ENCODE data around the gene PNPLA5. TPM values are rescaled to one million over a fixed set of nuclear protein-coding genes. Genes with fewer than 3 reads are reported as not detected.

PNPLA5 gene
- polyA plus RNA-seq, 1 donor = not detected

DNA sequence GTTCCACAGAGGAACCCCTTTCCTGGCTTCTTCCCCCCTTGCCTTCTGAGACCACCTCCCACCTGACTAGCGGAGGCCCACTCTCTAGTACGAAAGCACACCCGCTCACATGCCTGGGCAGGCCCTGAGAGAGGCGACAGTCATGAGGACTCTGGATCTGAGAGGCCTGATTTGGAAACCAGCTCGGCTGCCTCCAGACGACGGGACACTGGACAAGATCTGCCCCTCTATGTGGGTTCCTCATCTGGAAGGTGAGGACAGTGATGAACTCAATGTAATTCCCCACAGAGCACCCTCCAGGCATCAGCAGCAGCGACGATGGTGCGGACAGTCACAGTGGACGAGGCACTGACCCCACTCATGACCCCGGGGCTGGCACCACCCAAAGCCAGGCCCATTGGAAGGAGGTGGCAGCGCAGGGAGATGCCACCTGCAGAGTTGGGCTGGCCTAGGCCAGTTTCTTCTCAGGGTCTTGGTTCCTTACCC is 37.0 kb downstream of the PNPLA5 start:
- no peak for DNase-seq

- no peak for DNase-seq
These were observed 37.6 kb downstream of the PNPLA5 start for GRCh38 chr22:43854121-43854785.

- no peak for DNase-seq
These were observed 38.4 kb downstream of the PNPLA5 start for GRCh38 chr22:43853328-43853931.

DNA sequence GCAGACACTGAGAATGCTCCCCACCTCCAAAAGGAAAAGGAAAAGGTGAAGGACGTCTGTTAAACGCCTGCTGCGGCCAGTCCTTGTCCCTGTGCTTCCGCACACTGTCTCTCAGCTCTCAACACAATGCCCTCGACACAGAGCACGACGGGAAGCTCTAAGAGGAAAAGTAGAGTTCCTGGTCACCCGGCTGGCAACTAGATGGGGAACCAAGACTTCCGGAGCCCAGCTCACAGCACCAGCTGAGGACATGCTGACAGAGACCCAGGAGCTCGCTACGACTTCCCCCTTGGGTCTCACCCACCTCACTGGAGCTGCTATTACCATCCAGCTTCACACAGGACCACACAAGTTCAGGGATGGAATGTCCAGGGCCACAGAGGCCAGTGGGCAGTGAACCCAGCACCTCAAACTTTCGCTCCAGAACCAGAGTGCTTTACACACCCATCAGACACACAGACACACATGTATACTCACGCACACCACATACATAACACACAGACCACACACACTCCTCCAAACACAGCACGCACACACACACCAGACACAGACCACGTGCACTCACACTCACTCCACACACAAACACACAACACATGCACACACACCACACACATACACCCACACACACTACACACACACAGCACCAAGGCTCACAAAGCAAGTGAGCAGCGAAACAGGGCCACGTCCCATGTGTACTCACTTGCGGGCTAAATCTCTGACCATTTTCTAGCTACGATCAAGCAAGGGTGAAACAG is 39.1 kb downstream of the PNPLA5 start:
- DNase-seq = no peak

- DNase-seq = no peak
These were observed 39.9 kb downstream of the PNPLA5 start for GRCh38 chr22:43851979-43852307.

DNA sequence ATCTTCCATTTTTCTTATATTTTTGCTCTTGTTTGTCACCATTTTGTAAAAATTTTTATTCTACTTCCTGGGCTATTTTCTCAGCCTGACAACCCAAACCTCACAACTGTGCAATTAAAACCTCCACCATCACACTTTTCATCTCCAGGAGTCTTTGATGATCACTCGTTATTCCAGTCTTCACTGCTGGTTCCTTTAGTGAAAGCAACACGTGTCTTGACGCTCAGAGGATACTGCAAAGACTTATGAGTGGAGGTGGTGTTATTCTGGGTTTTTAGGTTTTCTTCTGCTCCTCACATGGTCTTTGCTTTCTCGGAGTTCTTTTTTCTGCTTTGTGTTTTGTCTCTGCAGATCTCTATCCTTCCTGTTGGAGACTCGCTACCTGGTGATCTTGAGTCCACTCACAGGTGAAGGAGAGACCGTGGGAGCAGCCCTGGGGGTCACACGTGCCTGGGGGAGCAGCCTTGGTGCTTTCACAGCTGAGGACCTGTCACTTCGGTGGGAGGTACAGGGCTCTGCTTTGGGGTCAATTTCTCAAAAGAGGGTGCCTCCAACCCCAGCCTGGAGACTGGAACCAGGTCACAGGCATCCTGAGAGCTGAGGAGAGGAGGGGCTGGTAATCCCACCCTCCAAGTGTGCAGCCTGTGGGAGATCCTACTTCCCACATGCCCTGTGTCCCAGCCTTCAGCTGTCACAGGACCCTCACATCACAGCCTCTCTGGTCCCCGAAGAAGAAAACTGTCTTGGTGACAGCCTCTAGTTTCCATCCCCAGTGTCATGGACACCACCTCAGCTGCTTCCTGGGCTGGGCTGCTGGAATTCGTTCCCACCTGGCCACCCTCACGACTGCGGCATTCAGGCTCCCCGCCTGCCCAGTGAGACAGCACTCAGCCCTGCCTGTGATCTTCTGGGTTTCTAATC is 40.5 kb downstream of the PNPLA5 start:
- no peak for DNase-seq

DNA sequence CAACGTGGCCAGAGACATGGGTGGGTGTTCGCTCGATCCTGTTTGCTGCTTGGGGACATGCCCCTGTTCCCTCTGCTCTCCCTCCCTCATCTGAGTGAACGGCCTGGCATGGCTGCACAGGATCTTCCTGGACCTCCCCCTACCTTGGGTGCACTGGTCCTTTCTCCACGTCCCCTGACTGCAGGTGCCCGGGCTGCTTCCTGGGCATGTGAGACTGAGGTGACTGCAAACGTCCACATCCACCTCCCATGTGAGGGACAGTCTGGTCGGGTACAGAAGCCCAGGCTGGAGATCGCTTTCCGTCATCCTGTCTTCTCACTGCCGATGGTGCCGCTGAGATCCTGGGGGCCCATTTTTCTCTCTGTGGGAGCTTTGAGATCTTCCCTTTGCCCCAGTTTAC is 41.3 kb downstream of the PNPLA5 start:
- DNase-seq = no peak

DNA sequence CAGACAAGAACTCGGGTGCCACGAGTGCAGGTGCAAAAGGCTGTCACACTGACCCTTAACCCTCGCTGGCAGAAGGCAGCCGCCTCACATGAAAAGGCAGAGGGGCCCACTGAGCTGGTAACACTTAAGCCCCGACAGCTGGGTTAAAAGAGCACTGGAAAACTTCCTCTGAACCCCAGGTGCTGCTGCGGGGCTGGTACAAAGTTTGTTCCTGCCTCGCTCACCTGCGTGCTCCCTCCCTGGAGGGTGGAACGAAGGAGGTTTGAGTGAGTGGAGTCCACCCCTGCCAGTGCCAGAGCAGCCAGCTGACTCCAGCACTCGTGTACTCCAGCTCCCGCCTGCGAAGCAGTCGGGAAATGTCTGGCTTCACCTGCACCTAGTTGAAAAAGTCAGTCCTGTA is 42.1 kb downstream of the PNPLA5 start:
- DNase-seq = no peak

DNA sequence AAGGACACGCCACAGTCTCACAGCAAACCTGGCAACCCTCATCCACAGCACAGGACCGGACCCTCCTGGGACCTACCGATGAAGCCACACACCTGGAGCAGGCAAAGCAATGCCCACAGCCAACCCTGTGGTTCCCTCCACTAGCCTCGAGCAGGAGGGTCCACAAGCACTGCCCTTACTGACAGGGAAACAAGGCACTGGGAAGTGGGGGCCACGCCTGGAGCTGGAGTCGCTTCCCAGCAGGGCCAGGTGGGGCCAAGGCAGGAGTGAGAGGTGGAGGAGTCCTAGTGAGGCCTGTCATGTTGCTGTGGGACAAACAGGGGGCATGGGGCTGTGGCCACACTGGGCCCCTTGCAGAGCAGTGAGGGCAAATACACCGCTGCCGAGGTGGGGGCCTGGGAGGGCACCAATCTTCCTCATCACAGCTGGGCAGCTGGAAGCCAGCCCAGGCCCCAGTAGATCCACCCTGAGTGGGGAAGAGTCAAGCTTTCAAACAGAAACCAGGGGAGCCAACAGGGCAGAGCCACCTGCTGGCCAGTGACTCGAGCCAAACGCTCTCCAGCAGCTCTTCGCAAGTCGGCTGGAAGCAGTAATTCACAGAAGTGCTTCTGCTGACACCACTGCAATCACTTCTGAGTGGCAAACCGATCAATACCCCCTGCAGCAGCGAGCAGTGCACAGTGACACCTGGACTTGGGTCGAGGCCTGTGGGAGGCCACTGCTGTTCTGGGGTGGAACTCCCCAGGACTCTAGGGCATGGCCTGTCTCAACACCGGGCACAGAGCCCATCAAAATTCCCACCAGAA is 43.2 kb downstream of the PNPLA5 start:
- peak; percentile 33 for DNase-seq

DNA sequence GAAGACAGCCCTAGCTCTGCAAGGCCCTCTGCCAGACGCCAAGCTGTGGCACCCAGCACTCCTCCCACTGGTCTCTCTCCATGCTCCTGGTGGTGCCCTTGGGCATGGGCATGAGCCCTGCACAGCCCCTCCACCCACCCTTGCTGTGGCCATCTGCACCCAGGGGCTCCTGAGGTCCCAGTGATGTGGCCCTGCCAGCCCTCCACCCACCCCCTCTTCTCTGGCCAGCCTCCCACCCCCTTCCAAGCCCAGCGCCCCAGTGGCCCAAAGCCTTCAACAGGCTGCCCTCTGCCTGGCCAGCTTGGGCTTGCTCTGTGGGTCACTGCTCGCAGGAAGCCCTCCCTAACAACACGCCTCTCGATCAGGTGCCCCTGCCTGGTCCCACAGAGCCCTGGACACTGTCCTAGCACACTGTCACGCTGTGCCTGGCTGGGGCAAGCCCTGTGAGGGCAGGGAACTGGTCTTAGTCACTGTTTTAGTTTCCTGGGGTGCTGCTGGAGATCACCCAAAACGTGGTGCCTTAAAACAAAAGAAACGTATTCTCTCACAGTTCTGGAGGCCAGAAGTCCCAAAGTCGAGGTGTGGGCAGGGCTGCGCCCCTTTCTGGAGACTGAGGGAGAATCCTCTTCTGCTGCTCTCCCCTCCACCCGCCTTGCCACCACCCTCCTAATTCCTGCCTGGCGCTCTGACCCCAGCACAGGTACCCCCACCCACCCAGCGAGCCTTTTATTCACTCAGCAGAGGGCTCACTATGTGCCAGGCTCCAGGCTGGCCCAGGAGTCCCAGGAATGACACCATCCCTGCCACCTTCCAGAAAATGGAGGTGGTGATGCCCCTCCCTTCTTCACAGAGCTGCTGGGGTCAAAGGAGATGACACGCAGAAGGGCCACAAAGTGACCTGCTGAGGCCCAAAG is 44.2 kb downstream of the PNPLA5 start:
- DNase-seq = no peak

DNA sequence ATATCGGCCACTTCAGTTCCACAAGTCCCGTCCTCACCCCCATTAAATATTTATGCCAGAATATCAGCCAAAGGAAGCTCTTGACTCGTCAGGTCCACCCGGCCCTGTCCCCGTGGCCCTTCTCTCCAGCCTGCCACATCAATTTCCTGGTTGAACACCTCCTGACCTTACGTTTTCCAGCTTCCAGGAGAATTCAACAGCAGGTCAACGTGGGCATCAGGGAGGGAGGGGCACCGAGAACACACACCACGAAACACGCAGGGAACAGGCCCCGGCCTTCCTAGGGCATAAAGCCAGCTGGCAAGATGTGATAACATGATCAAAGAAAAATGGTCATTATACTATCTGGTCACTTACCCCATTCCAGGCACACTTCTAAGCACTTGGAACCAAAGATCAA is 44.8 kb downstream of the PNPLA5 start:
- DNase-seq = no peak

DNA sequence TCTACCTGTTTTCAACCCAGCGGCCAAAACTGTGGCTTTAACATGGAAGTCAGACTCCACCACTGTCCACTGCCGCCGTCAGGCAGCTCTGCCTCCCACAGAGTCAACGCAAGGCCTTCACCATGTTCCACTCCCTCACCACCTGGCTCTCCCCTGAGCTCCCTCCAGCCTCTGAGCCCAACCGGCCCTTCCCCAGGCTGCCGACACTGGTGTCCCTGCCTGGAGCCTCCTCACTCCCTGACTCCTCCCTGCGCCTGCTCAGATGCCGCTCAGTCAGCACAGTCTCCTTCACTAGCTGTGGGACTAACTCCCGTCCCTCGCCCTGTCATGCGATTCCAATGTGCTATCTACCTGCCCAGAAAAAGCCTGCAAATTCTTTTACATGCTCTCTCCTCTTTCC is 45.8 kb downstream of the PNPLA5 start:
- DNase-seq = no peak

DNA sequence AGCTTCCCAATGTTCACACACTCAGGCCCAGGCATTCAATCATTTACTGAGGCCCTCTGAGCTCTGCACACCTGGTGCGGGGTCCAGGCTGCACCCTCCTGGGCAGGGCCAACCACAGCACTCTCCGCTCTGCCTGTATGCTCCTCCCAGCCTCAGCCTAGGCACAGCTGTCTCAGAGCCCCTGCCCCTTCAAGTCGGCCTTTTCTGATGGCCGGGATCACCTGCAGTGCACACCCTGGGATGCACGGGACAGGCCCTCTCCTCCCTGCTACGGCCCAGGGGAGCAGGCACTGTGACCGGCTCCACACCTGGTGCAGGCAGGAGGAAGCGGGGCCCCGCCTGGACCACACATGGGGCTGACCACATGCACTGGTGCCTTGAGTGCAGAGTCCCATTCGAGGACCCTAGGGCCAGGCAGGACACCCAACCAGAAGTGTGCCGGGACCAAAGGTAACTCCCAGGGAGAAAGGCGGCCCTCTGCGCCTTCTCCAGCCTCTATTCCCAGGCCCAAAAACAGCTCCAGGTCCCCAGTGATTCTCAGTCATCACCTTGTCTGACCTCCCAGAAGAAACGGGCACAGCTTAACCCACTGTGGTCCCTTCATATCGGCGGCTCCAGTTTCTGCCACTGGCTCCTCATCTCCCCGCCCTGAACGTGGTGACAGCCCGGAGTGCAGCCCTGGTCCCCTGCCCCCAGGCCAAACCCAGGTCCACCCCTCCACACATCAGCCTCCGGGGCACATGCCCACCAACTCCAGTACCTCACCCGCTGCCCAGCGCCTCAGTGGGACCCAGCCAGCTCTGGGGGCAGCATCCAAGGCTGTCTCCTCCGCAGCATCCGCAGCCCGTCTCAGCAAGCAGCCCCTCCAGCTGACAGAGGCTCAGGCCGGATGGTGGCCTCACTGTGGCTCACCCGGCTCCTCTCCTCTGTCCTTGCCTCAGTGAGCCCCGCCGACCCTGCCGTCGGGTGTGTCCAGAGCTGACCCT is 47.0 kb downstream of the PNPLA5 start:
- DNase-seq = no peak

- DNase-seq = no peak
These were observed 47.9 kb downstream of the PNPLA5 start for GRCh38 chr22:43843783-43844530.

DNA sequence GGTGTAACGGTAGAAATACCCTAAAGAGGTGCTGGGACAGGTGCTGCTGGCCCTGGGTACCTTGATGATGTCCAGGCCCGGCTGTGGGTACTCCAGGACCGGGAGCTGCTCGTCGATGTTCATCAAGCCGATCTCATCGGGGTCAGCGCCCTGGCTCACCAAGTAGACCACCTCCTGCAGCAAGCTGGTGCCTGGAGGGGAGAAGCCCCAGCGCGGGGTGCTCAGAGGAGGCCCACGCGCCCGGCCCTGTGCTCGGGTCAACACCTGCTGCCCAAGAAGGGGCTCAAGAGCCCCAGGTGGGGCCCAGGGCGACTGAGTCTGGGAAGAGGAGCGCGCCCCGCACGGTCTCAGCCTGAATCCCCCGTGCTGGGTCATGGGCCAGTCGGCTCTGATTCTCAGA is 50.1 kb downstream of the PNPLA5 start:
- DNase-seq = no peak

DNA sequence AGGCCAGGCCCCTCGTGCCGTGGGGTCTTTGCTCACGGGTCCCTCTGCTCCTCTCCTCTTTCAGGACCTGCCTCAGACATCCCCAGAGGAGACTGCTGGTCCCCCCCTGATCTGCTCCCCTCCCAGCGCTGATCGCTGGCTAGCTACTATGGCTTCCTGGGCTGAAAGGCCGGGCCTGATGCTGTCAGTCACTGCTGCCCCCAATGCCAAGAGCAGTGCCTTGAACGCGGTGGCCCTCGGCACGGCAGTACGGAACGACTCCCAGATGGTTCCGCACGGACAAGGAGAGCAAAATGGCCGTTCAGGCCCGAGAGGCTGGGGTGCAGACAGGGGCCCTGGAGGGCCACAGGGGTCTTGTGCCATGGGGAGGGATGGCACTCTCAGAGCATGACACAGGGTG is 51.0 kb downstream of the PNPLA5 start:
- DNase-seq = no peak

GRCh38 chr22:43840431-43840830 is 51.4 kb downstream of the PNPLA5 start:
- no peak for DNase-seq

GRCh38 chr22:43839781-43840180 is 52.0 kb downstream of the PNPLA5 start:
- no peak for DNase-seq
